ENCODE data around the gene CAPN5.

DNA sequence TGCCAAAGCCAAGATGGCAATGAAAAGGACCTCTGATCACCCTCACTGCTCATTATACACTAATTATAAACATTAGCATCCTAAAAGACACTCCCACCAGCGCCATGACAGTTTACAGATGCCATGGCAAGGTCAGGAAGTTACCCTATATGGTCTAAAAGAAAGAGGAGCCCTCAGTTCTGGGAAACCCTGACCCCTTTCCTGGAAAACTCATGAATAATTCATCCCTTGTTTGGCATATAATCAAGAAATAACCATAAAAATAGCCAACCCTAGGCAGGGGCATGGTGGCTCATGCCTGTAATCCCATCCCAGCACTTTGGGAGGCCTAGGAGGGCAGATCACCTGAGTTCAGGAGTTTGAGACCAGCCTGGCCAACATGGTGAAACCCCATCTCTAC, 12.7 kb upstream of the CAPN5 start:
- no peak for TF ChIP-seq CTCF (CRISPR knock-in tag; IDR thresholded peaks at IDR 0.05)
- TF ChIP-seq ZNF251 (CRISPR knock-in tag; IDR thresholded peaks at IDR 0.05): no peak
- no peak for TF ChIP-seq ZNF430 (CRISPR knock-in tag; IDR thresholded peaks at IDR 0.05)
- TF ChIP-seq BRCA1 (CRISPR knock-in tag; IDR thresholded peaks at IDR 0.05): no peak
- no peak for TF ChIP-seq ZNF264 (CRISPR knock-in tag; IDR thresholded peaks at IDR 0.05)
- TF ChIP-seq ZNF550 (CRISPR knock-in tag; IDR thresholded peaks at IDR 0.05; ENCODE audit: borderline replicate concordance): no peak
- no peak for TF ChIP-seq TAF1 (CRISPR knock-in tag; IDR thresholded peaks at IDR 0.05)
- no peak for TF ChIP-seq MAFG (CRISPR knock-in tag; IDR thresholded peaks at IDR 0.05)
- TF ChIP-seq, protein P1, sequence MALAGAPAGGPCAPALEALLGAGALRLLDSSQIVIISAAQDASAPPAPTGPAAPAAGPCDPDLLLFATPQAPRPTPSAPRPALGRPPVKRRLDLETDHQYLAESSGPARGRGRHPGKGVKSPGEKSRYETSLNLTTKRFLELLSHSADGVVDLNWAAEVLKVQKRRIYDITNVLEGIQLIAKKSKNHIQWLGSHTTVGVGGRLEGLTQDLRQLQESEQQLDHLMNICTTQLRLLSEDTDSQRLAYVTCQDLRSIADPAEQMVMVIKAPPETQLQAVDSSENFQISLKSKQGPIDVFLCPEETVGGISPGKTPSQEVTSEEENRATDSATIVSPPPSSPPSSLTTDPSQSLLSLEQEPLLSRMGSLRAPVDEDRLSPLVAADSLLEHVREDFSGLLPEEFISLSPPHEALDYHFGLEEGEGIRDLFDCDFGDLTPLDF (CRISPR knock-in tag; IDR thresholded peaks at IDR 0.05): no peak

All from HepG2 (cell line).